SK-N-MC (cell line): Measurements from ENCODE around the gene LAMA3.

Experiments
- EZH2 ChIP-seq: fragments of 200-600 bp; sonication (generic); IDR thresholded peaks from one replicate; pipeline ENCODE4 v1.6.1; 2017; ENCODE audit warnings: antibody characterized with exemption
- POLR2AphosphoS5 ChIP-seq: IDR thresholded peaks from 2 replicates; pipeline ENCODE4 v1.6.1; 2012; ENCODE audit warnings: mild to moderate bottlenecking, low read depth, low read length, borderline replicate concordance

DNA sequence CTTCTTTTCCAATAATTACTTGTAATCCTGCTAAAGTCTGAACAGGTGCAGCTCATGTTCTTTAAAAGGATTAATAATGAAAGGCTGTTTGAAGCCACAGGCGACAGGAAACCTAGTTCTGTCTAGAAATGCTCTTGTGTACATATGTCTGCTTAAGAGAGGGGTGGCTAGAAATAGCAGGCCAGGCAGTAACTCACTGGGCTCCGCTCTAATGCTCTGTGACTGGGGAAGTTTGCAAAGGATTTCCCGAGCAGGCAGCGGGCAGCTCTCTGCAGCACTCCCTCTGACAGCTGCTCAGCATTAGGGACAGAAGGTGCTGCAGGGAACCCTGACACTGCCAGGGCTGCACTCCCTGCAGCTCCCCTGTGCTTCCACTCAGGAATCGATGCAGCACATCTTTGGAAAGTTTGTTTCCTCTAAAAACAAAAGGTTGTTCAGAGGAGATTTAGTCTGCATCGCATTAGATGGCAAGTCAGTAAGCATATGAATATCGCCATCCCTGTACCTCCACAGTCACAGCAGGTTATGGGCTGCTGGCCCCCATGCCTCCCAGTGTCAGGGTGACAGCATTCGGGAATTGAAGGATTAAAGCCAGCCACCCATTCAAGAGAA is 292.2 kb downstream of the LAMA3 start:
- no peak for TF ChIP-seq EZH2
- no peak for TF ChIP-seq POLR2AphosphoS5
